ENCODE results near the gene MED15. TPM values are rescaled to one million over a fixed set of nuclear protein-coding genes. Genes with fewer than 3 reads are reported as not detected.
A peak's percentile ranks its signal among the peaks of the same experiment; 100 is the strongest.

Gene MED15
- total RNA-seq, 1 donor from 2014 or later = 11.9 TPM

DNA sequence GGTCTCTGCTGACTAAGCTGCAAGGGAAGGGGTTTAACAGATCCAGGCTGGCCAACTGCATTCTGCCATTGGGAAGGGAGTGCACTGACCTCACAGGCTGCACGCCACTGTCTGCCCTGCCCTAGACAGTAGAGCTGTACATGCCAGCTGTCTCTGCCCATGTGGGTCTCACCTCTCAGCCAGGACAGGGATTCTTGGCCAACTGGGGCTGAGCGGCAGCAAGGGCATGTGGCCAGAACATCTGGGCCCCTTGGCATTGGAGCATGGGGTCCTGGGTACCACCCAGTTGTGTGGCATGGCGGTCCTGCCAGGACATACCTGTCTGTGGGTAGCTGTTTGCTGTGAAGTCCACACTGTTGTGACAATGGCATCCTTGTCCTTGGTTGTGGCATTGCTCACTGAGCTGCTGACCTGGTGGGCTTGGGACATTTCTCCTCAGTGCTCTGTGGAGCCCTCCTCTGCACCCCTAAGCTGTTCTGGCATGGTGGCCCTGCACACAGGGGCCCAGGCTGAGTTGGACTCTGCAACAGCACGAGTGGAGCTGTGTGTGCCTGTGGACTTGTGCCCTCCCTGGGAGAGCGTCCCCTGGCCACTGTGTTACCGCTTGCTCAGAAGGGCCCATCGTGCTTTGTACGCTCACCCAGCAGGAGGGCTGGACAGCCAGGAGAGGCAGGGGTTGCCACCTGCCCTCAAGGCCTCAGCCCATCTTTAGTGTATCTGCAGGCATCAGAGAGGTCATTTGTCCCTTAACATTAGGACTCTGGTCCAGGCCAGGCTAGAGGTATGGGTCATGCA lies 46.7 kb downstream of the MED15 start:
- no peak for DNase-seq

DNA sequence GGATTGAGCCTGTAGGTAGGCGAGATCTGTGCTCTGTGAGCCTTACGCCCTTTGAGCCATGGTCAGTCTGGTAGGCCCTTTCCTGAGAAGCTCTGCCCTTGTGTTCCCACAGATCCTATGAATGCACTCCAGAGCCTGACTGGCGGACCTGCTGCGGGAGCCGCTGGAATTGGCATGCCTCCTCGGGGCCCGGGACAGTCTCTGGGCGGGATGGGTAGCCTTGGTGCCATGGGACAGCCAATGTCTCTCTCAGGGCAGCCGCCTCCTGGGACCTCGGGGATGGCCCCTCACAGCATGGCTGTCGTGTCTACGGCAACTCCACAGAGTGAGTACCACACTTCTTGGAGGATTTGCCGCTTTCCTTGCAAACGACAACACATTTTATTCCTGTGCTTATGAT lies 47.4 kb downstream of the MED15 start:
- no peak for DNase-seq

DNA sequence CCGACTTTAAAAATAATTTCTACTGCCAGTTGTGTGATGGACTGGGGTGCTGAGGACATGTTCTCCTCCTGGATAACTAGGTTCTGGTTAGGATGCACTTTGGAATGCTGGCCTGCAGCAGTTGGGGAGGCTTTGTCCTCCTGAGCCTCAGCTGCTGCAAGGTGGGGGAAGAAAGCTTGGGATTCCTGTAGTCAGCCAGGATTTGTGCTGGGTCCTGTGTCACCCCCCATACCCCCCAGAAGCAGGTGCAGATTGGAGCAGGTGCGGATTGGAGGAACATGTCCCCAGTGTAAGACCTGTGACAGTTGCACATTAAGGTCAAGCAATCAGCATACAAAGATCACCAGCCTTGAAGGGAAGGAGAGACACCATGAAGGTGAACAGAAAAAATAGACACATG lies 51.1 kb downstream of the MED15 start:
- DNase-seq = no peak

DNA sequence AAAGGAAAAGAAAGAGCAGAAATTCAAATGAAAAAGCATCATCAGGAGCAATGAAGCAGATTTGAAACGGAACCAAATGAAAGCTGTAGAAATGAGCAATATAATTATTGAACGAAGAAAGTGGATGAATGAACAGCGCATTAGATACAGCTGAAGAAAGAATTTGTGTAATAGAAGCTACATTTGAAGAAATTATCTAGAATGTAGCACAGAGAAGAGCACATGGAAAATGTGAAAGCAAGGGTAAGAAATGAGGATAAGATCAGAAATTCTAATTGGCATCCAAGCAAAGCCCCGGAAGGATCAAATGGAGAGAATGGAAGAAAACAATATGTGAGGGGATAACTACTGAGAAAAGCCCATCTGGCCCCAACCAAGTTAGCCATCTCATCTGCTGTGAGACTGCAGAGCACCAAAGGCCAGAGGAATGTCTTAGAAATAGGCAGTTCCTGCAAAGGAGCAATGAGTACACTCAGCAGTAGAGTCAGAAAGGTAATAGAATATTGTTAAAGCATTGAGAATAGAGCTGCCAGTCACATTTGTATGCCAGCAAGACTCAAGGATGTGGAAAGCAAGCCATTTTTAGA lies 51.9 kb downstream of the MED15 start:
- DNase-seq = no peak

DNA sequence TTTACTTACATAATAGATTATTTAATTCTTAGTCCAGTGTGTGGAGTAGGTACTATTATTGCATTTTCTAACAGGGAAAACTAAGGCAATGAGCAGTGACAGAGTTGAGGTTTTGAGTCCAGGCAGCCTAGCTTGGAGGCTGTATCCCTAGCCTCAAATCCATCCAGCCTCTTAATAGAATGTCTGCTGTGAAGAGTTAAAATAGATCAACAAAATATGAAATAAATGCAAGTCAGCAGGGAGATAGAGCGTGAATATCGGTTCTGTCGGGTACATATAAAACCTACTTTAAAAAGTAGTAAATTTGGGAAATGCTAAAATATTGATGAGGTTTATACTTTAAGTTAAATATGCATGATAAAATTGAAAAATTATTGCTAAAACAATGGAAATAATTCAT lies 53.3 kb downstream of the MED15 start:
- no peak for DNase-seq

DNA sequence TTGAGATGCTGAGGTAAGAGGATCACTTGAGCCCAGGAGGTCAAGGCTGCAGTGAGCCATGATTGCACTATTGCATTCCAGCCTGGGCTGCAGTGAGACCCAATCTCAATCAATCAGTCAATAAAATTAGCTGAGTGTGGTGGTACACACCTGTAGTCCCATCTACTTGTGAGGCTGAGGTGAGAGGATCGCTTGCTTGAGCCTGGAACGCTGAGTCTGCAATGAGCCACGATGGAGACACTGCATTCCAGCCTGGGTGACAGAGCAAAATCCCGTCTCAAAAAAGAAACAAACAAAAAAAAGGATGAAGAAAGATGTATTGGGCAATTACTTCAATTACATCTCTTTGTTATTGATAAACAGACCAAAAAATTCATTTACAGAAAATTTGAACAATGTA lies 54.5 kb downstream of the MED15 start:
- DNase-seq = no peak

DNA sequence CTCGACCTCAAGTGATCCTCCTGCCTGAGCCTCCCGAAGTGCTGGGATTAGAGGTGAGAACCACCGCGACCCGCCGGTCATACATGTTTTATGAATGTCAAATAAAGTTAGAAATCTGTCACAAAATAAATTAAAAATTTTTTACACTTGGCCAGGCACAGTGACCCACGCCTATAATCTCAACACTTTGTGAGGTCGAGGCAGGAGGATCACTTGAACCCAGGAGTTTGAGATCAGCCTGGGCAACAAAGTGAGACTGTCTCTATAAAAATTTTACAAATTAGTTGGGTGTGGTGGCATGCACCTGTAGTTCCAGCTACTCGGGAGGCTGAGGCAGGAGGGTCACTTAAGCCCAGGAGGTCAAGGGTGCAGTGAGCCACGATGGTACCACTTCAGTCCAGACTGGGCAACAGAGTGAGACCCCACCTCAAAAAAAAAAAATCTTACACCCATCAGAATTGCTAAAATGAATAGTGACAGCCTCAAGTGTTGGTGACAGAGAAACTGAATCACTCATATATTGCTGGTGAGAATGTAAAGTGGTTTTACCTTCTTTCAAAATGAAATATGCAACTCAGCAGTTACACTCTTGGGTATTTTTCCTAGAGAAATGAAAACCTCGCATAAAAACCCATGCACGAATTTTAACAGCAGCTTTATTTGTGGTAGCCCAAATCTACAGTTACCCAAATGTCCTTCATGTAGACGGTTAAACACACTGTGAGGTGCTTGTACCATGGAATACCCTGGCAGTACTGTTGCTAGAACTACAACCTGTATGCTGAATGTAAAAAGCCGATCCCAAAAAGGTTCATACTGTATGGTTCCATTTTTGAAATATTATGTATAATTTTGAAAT lies 55.4 kb downstream of the MED15 start:
- no peak for DNase-seq

DNA sequence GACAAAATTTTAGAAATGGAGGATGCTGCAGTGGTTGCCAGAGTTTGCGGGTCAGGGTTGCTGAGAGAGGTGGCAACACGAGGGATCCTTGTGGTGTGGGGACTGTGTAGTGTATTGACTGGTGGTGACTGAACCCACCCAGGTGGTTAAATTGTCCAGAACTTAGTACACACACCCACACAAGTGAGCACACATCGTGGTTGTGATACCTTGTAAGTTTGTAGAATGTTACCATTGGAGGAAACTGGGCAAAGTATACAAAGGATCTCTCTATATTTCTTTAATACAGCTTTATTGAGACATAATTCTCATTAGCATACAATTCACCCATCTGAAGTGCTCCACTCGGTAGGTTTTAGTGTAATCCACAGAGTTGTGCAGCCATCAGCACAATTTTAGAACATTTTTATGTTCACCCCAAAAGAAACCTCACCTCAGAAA lies 56.1 kb downstream of the MED15 start:
- DNase-seq = no peak

DNA sequence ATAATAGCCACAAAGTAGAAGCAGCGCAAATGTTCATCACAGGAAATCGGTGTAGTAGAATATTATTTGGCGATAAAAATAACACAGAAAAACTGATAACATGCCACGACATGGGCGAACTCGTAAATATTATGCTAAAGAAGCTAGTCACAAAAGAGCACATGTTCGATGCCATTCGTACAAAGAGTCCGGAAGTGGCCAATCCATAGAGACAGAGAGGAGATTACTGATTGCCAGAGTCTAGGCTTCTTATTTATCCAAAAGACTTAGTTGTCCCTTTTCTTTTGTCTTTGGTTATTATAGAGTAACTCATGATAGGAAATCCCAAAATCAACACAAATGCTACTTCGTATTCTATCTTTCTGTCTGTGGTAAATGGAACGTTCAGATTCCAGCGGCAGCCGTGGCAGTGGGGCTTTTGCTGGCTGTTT lies 56.5 kb downstream of the MED15 start:
- DNase-seq = no peak

DNA sequence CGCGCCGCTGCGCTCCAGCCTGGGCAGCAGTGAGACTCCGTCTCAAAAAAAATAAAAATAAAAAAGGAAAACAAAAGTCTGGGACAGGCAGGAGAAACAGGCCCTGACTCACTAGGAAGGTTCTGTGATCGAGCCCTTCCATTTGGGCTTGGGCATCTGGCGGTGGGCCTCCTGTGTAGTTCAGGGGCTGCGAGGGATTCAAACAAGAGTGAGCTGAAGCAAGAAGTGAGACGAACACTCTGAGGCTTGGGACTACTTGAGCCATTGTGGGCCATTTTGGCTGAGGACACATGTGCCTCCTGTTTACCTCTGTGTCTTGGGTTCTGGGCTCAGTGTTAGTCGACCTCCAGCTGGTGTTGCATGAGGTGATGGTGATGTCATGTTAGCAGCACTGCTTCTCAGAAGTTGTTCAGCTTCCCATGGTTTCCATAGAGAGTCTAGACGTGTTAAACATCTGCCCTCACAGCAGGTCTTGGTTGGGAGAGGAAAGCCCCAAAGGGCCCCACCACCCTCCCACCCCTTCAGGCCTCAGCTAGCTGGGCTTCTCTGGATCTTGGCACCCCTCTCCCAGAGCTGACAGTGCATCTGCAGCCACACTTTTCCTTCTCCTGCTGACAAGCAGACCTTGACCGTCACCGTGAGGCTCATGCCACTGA lies 57.8 kb downstream of the MED15 start:
- no peak for DNase-seq

DNA sequence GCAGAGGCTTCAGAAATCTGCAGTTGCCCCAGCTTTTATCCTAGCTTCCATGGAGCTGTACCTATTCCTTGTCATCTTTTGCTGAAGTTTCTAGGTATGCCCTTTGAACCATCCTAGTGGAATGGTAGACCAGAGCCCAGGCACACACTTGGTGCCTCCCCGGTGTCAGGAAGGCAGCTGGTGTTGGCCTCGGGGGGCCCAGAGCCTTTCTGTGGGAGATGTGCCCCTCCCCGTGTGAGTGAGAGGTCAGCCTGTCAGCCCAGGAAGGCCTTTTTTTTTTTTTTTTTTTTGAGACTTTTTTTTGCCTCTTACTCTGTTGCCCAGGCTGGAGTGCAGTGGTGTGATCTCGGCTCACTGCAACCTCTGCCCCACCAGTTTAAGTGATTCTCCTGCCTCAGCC lies 58.4 kb downstream of the MED15 start:
- no peak for DNase-seq

DNA sequence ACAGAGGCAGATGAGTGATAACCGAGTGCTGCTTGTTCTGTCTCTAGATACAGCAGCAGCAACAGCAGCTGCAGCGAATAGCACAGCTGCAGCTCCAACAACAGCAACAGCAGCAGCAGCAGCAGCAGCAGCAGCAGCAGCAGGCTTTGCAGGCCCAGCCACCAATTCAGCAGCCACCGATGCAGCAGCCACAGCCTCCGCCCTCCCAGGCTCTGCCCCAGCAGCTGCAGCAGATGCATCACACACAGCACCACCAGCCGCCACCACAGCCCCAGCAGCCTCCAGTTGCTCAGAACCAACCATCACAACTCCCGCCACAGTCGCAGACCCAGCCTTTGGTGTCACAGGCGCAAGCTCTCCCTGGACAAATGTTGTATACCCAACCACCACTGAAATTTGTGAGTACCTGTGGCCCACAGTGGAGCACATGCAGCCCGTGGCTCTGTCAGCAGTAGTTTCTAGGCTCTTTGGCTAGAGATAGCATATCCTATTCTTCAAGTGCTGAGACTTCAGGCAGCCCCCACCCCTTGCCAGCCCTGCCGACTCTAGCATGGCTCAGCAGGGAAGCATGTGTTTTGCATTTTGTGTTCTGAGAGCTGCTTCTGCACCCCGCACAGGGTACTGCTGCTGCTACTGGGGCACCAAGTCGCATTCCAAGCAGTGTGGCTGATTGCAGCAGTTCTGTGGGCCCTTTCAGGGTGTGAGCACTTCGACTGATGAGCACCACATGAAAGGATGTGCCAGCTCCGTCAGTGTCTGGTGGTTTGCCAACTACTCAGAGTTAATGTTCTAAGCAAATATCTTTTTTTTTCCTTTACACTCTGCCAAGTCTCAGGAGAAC lies 59.2 kb downstream of the MED15 start:
- no peak for DNase-seq

DNA sequence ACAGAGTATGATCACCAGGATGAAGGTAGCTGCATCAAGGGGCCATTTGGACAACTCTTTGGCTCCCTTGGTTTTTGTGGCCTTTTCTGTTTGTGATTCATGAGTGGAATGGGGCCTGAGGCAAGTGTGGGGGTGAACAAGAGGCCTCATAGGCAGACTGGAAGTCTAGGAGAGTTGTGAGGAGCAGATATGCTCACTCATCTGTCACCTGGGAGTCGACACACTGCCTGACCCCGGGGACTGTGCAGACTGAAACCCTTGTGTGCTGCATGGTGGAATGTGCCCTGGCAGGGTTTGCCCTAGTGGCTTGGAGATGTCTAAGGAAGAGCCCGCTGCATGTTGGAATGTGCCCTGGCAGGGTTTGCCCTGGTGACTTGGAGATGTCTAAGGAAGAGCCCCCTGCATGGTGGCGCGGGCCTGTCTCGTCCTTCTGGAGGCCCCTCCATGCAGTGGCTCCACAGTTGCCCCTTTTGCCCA lies 60.0 kb downstream of the MED15 start:
- no peak for DNase-seq

DNA sequence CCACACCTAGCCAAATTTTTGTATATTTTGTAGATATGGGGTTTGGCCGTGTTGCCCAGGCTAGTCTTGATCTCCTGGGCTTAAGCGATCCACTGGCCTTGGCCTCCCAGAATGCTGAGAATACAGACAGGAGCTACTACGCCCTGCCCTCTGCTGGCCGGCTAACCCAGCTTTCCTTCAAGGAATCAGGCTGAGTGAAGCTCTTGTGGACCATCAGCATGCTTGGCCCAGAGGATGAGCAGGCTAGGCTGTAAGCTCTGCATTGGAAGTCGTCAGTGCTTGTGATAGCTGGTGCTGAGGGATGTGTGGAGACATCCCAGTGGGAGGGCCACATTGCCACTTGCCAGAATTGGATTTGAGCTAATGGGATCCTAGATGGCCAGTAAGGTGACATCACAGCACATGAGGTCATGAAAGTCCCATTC lies 60.6 kb downstream of the MED15 start:
- no peak for DNase-seq

DNA sequence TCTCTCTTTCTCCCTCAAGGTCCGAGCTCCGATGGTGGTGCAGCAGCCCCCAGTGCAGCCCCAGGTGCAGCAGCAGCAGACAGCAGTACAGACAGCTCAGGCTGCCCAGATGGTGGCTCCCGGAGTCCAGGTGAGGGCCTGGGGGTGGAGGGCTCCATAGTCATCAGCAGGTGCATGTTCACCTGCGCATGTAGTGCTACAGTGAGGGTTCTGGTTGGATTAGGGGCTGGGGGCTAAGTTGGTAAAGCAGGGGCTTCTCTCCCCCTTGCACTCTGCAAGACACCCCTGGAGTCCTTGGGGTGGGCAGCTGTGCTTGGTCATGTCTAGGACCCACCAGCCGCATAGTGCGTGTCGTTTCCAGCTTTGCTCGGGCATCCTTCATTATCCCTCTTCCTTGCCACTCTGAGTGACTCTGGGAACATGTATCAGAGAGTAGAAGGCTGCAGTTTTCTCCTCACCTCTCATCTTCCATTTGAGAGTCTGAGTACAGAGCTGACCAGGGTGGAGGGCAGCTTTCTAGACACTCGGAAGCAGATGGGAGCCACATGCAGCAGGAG lies 61.2 kb downstream of the MED15 start:
- DNase-seq = no peak

DNA sequence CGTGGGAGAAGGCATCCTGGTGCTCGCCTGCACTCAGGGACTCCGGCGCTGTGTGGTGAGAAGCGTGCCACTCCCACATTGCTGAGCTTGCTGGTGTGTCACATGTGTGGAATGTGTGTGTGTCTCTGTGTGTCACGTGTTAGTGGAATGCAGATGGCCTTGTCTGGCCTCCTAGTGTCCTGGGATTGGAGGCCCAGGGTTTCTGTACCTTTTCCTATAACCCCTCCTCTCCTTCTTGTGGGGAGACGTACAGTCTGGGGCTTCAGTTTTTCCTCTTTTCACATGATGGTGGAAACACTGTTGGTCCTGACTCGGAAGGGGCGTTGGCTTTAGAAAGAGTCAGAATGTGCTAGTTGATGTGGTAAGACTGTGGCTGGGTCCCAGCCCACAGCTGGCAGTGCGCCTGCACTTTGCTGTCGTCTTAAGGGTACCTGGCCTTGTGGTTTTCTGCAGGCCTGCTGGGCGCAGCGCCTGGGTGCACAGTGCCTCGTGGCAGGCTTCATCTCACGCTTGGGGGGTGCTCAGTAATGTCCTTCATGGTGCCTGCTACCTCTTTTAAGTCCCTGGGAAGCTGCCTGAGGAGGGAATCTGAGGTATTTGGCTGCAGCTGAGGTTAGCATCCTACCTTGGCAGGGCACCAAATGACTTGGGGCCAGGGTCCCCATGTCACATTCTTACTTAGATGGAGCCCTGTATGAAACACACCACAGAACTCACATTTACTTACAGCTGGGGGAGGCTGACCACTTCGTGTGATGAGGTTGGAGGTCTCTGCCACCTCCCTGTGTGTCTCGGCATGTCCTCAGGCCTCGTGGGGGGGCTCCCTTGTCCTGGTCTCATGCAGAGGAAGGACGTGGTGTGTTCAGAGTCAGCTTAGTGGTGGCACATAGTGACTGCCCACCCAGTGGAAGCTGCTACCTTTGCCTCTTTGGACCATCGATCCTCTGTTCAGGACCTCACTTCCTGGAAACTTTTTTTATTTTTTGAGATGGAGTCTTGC lies 61.9 kb downstream of the MED15 start:
- peak; percentile 47 for DNase-seq

DNA sequence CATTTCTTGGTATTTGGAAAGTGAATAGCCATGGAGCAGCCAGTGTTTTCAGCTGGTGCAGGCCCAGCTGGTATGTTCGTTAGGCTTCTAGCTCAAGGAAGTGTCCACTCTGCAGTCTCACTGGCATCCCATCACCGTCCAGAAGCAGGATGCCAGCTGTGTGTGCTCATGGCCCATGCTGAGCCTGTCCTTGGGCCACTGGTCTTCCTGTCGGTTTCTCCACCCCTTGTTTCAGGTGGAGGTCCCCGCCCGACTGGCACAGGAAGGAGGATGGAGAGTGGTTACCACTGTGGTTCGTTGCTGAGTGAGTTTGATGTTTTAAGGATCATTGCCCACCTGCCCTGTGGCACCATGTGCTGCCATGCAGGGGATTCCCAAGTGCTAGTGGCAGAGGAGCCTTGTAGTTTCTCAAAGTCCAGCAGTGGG lies 63.7 kb downstream of the MED15 start:
- no peak for DNase-seq

DNA sequence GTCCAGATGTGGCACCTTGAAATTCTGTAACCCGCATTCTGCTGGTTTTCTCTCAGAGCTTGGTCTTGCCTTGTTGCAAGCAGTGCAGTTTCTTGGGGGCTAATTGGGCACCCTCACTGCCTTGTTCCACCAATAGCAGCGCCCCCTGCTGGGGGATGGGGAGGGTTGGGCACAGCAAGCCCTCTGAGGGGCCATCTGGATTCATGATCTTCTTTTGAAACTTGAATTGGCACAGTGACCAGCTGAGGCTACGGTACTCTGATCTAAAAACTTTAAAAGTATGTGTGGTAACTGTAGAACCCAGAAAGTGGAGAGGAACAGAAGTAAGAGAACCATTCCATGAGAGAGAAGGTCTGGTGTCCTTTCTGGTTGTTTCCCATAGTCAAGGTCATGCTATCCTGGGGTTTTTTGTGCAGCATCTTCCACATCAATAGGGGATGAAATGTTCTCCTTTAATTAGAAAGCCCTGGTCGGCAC lies 64.2 kb downstream of the MED15 start:
- DNase-seq = no peak

DNA sequence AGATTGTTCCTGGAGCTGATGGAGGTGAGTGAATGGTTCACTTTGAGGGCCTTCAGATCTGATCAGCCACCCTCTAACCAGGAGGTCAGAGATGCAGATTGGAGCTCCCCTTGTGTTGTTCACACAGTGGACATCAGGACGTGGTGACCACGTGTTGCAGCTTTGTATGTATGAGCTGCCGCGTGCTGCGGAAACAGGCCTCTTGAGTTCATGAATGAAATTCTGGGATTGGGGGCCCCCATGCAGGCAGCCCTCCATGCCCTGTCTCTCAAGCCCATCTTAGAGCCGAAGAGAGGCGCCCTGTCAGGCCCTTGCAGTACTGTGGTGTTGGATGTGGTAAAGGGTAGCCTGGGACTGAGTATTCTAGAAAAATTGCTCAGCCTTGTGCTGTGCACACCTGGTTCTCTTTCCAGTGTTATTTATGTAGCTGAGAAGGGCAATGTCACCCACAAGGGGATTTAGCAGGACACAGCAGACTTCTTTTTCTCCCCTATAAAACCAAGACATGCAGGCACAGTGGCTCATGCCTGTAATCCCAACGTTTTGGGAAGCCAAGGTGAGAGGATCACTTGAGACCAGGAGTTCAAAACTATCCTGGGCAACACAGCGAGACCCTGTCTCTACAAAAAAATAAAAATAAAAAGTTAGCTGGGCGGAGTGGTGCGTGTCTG lies 64.9 kb downstream of the MED15 start:
- DNase-seq = no peak

All from occipital lobe (tissue), 2 donors.